Coronary artery (tissue), 2 donors: ENCODE results near the gene GPR85.

Experiments
- DNase-seq: peaks from one replicate; pipeline ENCODE4 v3.0.0-alpha.2; 2017; ENCODE audit warnings: low spot score
- H3K27ac ChIP-seq, 2 donors: fragments of 200-600 bp; sonication (generic); one replicate each; pipeline ENCODE4 v1.5.1; 2016 to 2019
- H3K4me3 ChIP-seq: fragments of 200-600 bp; sonication (generic); 2 replicates; pipeline ENCODE4 v1.5.1; 2016; ENCODE audit warnings: mild to moderate bottlenecking, moderate library complexity
- TF ChIP-seq, protein P1 (sequence below): fragments of 200-600 bp; sonication (generic); IDR thresholded peaks from one replicate; pipeline ENCODE4 v1.5.1; 2019; ENCODE audit warnings: antibody characterized with exemption

Gene GPR85

DNA sequence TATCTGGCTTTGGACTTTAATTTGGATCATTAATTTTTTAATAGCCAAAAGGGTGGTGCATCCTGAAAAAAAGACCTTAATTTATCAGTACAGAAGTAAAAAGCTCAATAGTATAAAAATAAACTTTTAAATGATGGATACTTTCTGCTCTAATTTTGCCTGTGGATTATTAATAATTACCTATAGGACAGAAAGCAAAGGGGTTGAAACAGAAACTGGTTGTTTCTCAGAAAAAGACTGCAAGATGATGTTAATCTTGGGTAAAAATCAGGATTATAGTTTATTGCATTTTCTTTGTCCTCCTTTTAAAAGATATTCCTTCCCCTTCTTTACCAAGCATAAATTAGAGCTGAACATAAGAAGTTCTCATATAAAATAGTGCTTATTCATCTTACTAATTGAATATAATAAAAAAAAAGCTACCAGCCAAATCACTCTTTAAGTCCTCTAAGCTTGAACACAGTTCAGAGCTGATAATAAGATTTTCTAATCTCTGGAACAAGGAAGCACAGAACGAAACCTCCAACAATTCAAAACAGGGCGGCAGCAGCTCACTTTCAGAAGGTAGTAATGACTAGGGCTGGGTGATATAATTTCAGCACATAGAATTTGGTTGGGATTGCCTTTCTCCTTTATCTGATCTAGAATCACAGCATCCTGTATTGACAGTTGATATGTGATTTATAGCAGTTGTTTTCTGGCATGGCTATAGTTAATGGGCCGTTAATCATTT lies 8.1 kb upstream of the GPR85 start:
- Histone ChIP-seq H3K4me3 (no peak overlapping the region), H3K27ac (no peak overlapping the region)
- TF ChIP-seq, protein P1, sequence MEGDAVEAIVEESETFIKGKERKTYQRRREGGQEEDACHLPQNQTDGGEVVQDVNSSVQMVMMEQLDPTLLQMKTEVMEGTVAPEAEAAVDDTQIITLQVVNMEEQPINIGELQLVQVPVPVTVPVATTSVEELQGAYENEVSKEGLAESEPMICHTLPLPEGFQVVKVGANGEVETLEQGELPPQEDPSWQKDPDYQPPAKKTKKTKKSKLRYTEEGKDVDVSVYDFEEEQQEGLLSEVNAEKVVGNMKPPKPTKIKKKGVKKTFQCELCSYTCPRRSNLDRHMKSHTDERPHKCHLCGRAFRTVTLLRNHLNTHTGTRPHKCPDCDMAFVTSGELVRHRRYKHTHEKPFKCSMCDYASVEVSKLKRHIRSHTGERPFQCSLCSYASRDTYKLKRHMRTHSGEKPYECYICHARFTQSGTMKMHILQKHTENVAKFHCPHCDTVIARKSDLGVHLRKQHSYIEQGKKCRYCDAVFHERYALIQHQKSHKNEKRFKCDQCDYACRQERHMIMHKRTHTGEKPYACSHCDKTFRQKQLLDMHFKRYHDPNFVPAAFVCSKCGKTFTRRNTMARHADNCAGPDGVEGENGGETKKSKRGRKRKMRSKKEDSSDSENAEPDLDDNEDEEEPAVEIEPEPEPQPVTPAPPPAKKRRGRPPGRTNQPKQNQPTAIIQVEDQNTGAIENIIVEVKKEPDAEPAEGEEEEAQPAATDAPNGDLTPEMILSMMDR = no peak
- DNase-seq = no peak

DNA sequence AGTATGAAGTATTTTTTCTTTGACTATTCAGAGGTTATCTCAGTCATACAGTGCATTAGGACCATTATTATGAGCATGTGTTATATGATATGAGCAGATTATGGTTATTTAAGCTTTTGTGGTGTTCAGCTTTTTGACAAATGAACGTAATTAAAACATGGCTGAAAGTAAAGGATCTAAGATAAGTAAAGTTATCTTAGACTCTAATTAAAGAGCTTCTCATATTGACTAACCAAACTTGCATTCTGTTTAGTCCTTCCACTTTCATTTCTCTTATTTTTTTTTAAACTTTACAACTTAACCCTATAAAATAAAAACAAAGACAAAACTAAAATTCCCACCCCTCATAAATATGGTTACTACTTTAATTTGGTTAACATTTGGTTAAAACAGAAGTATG lies 6.9 kb upstream of the GPR85 start:
- TF ChIP-seq, protein P1 = no peak
- H3K27ac ChIP-seq = no peak overlapping the region
- no peak overlapping the region for H3K4me3 ChIP-seq
- no peak for DNase-seq

DNA sequence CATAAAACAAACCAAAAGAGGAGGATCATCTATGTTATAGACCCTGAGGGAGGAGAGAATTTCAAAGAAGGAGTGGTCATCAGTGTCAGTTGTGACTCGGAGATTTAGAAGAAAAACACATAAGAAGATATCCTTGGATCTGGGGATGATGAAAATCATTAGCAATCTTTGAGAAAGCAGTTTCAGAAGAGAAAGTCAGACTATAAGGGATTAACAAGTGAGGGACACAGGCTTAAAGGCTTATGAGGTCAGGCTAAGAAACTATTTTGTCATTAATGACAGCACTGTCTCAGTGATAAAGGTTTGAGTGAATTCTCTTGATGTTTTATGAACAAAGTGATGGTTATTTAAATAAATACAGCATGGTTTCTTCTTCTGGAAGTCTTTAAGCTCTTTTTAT lies 6.1 kb upstream of the GPR85 start:
- Histone ChIP-seq H3K4me3 (no peak overlapping the region), H3K27ac (no peak overlapping the region)
- TF ChIP-seq, protein P1 = no peak
- DNase-seq = no peak

DNA sequence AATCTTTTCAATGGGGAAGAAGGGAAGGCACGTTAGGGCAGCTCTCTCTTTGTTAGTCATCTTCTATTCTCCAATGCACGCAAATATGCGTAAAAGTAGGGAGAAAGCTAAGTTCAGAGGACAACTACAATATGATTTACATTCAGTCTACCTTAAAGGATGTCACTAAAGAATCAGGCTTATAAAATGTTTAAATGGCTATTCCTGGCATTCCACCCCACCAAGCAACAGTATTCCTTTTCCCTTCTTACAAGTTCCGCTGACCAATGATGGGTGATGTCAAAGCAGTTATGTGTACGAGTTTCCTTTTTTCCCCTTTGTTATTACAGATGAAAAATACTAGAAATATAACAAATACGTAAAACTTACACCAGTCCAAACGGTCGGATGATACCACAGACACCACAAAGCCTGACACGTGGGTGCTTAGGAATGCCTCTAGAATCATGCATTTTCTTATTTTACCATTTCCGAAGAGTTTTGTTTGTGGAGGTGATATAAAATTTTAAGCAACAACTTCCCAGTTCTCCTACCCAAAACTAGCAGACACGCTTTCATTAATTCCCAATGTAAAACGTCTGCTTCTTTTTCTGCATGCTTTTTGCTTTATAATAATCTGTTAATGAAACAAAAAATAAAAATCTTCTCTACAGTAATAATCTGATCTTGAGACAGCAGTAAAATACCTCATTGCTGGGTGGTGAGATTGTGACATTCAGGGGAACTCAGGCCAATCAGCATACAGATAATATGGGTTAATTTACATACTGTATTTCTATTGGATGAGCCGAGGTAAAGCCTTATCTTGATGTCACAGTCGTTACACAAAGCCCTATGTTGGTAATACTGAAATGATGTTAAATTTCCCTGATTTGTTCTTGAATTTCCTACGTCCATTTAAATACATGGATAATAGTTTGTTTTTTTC lies 708 bp upstream of the GPR85 start:
- TF ChIP-seq, protein P1 = no peak
- no peak overlapping the region for H3K27ac ChIP-seq
- H3K4me3 ChIP-seq = peak overlapping the region; percentile 73
- DNase-seq = no peak

DNA sequence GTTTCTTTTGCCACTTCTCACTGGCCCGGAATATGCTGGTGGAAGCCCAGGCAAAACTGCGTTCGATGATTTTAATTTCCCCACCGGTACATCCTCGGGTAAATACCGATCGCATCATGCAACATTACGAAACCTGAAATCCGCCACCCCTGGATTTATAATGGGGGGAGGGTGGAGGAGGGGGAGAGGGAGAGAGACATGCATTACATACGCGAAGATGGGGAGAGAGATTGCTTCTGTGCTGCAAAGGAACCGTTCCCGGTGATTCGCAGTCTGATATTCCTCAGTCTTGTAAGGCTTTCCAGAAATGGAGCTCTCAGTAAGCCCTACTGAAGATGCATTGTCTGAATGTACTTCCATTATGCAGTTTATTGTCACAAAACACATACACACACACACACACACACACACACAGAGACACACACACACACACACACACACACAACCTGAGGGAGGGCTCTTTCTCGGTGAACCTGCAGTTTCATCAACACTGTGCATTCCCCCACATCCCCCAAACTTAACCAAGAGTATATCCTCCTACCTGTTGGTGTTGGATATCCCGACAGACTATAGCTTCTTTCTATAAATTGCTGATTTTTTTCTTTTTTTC lies 741 bp downstream of the GPR85 start:
- Histone ChIP-seq H3K4me3 (peak overlapping the region; percentile 58), H3K27ac (no peak overlapping the region)
- no peak for DNase-seq
- TF ChIP-seq, protein P1 = no peak

DNA sequence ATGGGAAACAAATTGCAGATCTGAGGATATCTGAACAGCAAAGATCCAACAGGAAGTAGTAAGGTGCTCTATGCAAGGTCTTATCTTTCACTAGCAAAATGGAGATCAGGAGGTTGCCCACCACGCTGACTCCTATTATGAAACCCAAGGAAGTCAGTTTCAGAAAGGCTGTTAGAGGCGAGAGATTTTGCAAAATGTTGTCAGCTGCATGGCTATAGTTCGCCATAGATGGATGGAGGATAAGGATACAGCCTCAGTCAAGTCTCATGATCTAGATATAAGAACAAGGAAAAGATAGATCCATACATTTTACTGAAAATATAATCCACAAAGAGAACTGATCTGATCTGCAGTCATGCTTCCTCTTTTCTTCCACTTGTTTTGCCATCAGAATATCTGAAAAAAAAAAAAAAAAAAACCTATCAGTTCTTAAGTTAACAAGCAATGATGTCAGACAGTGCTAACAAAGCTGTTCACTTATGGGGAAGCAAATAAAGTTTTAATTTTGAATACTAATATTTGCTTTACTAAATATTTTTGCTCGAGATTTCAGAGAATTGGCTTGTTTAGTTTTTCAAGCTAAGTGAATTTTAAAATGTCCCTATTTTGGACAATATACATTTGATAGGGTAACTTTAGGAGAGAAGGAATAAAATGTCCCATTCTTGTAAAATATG lies 2.0 kb downstream of the GPR85 start:
- Histone ChIP-seq H3K27ac (no peak overlapping the region), H3K4me3 (no peak overlapping the region)
- TF ChIP-seq, protein P1 = no peak
- no peak for DNase-seq
